SK-MEL-5 (cell line): ENCODE data around the gene MMS19. TPM values are rescaled to one million over a fixed set of nuclear protein-coding genes. Genes with fewer than 3 reads are reported as not detected.
"Not testable (repeated sequence)": the region's sequence is repeated elsewhere in the genome, so short reads cannot be mapped to it uniquely, and the experiment has no call there.

ENCODE experiments used
- DNase-seq: peaks from one replicate; pipeline ENCODE4 v3.0.0-alpha.2; 2016; ENCODE audit warnings: low read depth, low spot score
- in situ Hi-C: cut with HindIII; loops from 2 replicates; pipeline ENCODE4 v1.10.0; 2016; ENCODE audit warnings: low sequenced_read_pairs, high pct_unique_total_duplicates, low pct_unique_long_range_greater_than_20kb
- total RNA-seq: library from RNA; depleted of rRNA; stranded (reverse); fragments of >200 nt; shearing (Covaris generic); gene quantifications from 2 replicates; pipeline ENCODE4 v1.2.3, GENCODE V29; 2014

MMS19 gene
- total RNA-seq, 1 experiment from 2014 or later, result 80.1 TPM

DNA sequence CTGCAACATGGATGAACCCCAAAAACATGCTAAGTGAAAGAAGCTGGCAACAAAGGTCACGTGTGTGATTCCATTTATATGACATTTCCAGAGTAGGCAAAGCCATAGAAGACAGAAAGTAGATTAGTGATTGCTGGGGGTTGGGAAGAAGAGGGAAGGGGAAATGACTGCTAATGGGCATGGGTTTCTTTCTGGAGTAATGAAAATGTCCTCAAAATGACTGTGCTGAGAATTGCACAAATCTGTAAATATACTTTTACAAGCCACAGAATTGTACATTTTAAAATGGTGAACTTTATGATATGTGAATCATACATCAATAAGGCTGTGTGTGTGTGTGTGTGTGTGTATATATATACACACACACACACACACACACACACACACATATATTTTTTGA is 15.8 kb downstream of the MMS19 start:
- DNase-seq, result no peak
- in situ Hi-C loops, result no loop called here

DNA sequence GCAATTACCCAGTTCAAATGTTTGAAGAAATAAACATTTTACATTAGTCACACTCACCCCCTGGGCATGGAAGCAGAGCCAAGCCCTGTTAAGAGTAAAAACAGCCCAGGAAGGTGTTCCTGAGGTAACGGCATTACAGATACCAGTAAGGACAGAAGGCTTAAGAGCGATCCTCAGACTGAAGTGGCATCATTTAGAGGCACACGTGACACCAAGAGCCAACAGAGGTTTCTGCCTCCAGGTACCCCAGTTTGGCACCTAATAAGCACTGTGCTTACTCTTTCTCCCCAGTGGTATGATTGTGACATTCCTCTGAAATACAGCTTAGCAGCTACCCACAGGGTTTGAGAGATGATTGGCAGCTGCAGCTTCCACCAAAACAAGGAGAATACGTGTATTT is 17.2 kb downstream of the MMS19 start:
- no peak for DNase-seq
- in situ Hi-C loops, result no loop called here

DNA sequence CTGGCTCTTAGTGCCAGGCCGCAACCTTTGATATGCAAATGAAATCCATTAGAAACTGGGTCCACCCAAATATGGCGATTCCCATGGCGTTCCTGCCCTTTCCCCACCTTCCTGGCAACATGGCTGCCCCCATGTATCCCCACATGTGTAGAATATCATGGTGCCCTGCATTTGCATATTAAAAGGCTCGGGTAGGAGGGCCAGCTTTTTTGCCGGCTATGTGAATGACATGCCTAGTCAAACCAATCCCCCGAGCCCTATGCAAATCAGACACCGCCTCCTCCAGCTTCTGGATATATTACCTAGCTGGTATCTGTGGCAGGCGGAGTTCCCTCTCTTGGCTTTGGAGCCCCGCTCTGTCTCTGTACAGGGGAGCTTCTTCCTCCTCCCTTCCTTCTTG is 18.3 kb downstream of the MMS19 start:
- DNase-seq, result peak; percentile 33

DNA sequence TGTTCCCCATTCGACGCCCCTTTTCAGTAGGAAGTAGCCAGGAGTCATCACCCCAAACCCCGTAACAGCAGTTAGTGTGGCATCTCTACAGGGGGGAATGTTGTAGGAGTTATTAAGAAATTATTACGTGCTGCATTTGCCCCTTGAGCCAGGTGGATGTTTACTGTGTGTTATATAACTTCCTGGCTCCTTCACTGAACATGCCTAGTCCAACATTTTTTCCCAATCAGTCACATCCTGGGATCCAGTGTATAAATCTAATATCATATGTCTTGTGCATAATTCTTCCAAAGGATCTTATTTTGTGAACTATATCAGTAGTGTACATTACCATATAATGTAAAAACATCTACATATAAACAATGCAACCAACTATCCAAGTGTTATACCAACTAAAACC is 18.8 kb downstream of the MMS19 start:
- in situ Hi-C loops, DNase-seq: not testable (repeated sequence)

More for the DNA sequence above, 18.3 kb downstream of the MMS19 start:
- in situ Hi-C loops, result no loop called here

DNA sequence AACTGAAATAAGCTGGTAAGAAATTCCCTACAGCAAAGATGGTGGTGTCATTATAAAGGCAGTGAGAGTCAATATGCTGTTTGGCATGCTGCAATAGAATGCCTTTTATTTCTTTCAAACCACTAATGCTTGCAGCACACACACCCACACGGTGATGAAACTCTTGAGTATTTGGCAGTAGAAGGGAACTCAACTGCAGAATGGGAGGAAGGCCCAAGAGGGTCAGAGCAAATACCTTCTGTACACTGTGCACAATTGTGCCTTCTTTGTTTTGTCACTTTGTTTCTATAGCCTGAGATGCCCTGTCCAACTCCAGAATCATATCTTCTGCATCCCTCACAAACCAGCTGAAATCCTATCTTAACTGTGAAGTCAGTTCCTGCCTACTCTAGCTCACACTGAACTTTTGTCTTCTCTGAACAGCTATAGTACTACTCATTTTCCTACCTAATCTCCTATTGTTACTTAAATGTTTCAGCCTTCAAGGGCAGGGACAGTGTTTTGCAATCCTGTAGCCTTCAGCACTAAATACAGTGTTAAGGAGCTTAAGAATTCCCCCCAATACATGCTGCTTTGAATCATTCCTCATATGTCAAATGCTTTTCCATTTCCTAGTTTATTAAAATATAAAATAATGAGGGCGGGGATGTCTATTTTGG is 22.2 kb downstream of the MMS19 start:
- in situ Hi-C loops, result no loop called here
- DNase-seq, result no peak

DNA sequence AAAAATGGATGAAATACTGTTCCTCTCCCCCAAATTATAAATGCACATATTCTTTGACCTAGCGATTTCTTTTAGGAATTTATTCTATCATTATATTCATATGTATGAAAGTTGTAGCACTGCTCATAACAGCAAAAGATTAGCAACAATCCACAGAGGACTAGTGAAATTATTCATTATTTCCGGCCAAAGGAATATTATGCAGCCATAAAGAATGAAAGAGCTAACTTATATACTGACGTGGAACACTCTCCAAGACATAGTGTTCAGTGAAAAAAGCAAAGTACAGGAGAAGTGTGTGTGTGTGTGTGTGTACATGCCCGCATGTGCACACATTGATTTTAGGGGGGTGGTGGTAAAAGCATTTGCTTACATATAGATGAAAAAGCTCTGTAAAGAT is 23.3 kb downstream of the MMS19 start:
- DNase-seq, result no peak
- in situ Hi-C loops, result no loop called here

DNA sequence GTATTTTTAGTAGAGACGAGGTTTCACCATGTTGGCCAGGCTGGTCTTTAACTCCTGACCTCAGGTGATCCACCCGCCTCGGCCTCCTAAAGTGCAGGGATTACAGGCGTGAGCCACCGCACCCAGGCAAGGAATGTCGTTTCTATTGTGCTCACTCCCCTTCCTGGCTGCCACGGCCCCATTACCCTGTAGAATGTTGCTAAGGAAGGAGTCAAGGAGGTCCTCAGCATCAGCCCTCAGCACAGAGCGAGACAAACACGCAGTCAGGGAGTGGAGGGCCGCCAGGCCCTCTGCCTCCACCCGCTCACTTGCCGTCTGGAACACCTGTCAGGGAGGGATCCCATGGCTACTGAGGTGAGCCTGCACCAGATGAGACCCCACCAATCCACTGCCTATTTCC is 29.4 kb downstream of the MMS19 start:
- DNase-seq, in situ Hi-C loops: not testable (repeated sequence)

DNA sequence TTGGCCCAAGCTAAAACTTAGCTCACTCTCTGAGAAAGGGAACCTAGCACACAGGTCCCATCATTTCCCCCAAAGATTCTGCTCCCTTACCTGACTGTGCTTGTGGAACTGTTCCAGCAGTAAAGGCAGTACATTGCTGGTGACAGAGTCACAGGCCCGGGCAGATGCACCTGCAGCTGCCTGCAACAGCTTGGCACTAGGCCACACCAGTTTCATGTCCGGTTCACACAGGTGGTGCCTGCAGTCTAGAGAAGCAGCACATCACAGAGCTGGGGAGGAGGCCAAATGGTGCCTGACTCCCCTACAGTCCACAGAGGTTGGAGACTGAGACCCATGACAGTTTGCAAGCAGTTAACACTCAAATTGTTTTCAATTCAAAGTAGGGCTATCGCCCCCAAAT is 30.1 kb downstream of the MMS19 start:
- in situ Hi-C loops, result no loop called here

DNA sequence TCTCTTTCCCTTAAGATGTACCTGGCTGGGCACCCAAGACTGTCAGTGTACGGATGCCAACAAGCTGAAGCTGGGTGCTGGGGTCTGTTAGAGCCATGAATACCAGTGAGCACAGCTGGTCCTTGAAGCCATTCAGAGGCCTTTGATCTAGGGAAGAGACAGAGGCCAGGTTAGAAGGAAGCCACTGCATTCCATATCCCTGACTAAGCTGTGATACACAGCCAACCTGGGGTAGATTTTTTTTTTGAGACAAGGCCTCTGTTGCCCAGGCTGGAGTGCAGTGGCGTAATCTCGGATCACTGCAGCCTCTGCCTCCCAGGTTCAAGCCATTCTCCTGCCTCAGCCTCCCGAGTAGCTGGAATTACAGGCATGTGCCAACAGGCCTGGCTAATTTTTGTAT is 31.5 kb downstream of the MMS19 start:
- in situ Hi-C loops, result no loop called here
- no peak for DNase-seq

More for the DNA sequence above, 30.1 kb downstream of the MMS19 start:
- no peak for DNase-seq

DNA sequence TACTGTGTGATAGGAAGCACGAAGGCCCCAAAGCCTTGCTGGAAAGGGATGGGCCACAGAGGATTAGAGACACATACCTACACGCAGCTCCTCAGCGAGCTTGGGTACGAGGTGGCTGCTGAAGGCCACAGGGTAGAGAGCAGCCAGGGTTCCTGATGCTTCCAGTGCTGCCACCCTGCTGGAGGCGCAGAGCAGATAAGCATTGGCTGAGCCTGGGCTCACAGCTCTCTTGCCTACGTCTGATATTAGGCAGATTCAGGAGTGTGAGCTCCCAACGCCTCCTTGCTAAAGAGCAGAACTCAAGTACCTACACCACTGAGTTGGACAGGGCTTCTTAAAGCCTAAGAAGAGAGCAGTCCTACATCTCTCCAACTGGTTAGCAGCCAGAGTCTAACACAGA is 32.2 kb downstream of the MMS19 start:
- no peak for DNase-seq
- in situ Hi-C loops, result no loop called here

DNA sequence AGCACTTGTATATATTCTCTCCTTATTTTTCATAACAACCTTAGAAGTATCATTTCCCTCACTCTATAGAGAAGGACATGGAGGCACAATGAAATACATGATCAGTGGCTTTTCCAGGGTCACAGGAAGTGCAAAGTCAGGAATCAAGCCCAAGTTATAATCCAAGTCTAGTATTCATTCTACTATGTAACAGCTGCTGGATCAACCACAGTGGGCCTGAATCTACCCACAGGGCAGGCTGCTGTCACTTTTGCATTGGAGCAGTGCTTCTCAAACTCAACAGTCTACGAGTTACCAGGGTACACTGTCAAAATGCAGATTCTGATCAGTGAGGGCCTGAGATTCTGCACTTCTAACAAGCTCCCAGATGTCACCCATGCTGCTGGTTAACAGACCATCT is 34.0 kb downstream of the MMS19 start:
- no peak for DNase-seq
- in situ Hi-C loops, result no loop called here

DNA sequence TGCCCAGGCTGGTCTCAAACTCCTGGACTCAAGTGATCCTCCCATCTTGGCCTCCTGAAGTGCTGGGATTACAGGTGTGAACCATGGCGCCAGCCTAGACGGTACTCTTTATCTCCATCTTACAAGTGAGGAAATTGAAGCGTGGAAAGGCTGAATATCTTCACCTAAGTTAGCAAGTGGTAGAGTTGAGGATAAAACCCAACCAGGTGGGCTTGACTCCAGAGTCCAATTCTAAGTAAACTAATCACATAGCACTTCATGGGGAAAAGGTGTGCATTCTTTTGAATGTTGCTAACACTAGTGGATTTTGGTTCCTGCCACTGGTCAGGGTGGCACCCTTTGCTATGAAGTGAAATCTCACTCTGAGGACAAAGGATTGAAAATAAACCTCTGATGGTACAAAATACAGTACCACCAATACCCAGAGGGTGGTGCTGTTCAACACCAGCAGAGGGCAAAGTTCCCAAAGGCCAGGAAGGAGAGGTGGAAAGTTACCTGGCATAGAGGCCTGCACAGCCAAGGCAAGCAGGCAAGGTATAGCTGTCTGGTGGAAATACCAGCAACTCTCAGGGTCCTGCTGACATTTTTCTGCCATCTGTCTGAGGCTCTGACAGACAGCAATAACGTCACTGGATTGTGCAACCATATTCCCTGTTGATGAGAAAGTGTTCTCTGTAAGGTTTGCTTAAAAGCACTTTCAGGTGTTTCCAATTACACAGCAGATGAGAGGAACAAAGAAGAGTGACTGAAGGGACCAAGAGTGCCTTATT is 34.7 kb downstream of the MMS19 start:
- peak; percentile 59 for DNase-seq
- in situ Hi-C loops, result no loop called here

DNA sequence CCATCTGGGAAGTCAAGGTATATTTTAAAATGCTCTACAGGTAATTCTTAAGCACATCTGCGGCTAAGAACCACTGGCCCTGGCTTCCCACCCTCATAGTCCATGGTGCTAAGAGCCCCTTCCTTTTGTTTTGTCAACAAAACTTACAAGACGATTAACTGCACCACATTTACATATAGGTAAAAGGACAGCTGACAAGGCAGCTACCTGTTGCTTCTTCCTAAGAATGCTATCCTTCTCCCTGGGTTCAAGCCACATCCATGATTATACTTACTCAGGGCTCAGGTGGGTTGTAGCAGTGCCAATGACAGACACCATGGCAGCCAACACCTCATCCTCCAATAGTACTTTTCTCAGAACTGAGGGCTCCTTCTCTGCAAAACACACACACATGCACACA is 35.9 kb downstream of the MMS19 start:
- in situ Hi-C loops, result no loop called here
- DNase-seq, result no peak

DNA sequence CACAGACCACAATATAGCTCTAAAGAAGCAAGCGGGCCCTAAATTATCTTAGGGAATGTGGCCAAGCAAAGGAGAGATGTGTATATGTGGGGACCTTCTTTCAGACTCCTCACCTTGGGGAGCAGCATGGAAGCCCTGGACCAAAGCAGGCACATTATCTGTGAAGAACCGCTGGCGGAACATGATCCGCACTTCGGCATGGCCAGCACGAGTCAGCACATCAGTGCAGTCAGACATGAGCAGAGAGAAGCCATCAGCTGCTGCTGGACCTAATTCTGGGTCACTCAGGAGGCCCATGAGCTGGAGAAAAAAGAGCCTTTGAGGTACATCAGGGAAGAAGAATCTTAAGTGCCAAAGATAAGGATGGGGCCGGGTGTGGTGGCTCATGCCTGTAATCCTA is 38.3 kb downstream of the MMS19 start:
- no peak for DNase-seq
- in situ Hi-C loops, result no loop called here

DNA sequence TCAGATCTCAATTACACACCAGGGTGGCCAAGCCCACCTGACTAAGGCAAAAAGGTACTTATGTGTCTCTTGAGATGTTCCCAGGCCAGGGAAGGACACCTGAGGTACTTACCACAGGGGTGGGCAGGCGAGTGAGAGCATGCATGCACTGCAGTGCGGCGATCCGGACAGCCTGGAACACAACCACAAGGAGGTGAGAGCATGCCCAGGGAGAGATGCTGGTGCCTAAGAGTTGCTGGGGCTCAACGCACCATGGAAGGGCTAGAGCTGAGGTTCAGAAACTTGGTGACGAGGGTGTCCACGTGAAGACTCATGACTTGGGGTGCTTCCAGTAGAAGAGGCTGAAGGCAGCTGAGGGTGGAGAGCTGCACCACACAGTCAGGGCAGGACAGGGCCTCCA is 39.1 kb downstream of the MMS19 start:
- no peak for DNase-seq
- in situ Hi-C loops, result no loop called here

DNA sequence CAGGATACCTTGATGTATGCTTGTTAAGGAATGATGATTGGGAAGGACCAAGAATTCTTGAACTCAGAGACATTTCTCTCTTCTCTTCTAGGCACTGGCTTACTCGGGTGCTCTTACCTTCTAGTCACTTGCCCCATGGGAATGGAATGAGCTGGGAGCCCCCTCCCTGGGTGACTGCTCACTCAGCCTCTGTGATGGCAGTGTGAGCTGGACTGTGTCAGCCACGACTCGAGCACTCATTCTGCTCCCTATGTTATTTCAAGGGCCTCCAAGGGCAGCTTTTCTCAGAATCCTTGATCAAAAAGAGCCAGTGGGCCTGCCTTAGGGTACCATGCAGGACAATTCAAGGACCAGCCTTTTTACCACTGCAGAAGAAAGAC is 41.5 kb downstream of the MMS19 start:
- in situ Hi-C loops, result no loop called here
- DNase-seq, result no peak

DNA sequence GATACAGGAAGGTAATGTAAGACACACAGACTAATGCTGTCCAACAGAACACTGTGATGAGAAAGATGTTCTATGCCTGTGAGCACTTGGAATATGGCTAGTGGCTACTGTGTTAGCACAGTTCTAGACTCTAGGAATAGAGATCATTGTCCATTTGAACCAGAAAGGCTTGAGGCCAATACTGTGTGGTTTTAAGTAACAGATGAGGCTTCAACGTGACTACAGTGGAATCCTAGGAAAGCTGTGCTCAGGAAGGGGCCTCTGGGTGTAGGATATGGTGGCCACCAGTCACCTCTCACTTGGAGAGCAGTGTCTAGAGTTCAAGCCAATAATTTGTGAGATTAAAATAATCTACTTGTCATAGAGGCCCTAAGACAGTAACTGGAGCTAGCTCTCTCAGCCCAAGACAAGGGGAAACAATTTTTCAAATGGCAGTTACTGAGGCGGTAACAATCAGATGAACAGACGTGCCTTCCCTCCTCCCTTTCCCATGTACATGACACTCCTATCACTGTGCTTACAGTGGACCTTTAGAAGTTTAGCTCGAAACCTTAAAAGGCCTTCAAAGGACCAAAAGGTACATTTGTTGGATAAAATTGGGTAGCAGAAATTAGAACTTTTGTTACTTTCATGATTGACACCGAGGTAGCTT is 42.1 kb downstream of the MMS19 start:
- in situ Hi-C loops, result no loop called here
- peak; percentile 15 for DNase-seq

DNA sequence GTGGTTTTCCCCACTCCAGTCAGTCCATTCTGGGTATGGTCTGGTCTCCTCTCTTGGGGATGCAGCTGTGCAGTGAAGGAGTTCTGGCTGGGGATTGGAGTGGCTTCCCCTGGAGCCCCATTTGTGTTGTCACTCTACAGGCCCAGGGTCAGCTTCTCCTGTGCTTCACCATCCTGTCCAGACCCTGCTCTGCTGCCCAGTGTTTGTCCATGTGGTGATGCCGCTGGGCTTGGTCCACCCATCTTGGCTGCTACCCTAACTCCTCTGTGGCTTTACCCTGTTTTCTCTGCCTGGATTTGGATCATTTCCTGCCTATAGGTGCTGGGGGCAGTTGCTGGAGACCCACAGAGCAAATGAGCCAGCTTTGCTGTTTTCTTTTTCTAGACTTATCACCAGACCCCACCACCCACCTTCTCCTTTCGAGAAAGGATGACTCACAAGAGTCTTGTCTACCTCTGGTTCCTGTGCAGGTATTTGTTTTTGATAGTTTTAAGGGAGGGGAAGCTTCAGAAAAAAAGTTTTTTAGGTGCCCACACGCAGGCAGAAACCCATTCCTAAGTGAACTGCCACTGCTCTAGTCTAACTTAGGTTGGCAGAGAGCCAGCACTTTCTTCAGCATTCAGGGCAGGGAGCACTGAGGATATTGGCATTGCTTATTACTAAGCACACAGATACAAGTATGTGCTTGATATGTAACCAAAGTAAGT is 43.7 kb downstream of the MMS19 start:
- DNase-seq, result no peak

More for the DNA sequence above, 43.7 kb downstream of the MMS19 start:
- in situ Hi-C loops, result no loop called here
